HepG2 (cell line): ENCODE results near the gene CRMP1. TPM values are rescaled to one million over a fixed set of nuclear protein-coding genes. Genes with fewer than 3 reads are reported as not detected.

Experiments used
- ATAC-seq: fragments of 200-7000 bp; cut with Tn5 transposase; 3 replicates; pipeline ENCODE4 v1.9.1; 2020; ENCODE audit warnings: mild to moderate bottlenecking, moderate library complexity
- BruUV-seq: library from RNA; stranded (reverse); fragments of 400-500 nt; replicated peaks from 2 replicates; lab custom pipeline; 2021; lab: Mats Ljungman, UMichigan
- CTCF ChIA-PET: fragments of 300-600 bp; formaldehyde crosslinking; extraction: SDS; loops from one replicate; lab custom pipeline; 2021; ENCODE audit warnings: low total read pairs, inconsistent platforms, low intra/inter-chr PET ratio; lab: Yijun Ruan, JAX
- POLR2A ChIA-PET: fragments of 350-600 bp; sonication (Branson Sonifier 250); formaldehyde crosslinking; loops from one replicate; lab custom pipeline; 2020; ENCODE audit warnings: antibody characterized with exemption, inconsistent platforms; lab: Yijun Ruan, JAX
- DNase-seq: peaks from one replicate; pipeline ENCODE4 v3.0.0-alpha.2; 2015; ENCODE audit warnings: low spot score
- FAIRE-seq: peaks from 3 replicates; lab custom pipeline; 2011; peaks lifted over from hg19 to GRCh38; lab: Jason Lieb, UNC
- H2AFZ ChIP-seq: one replicate; pipeline ENCODE4 v1.6.1; 2011; ENCODE audit warnings: low read length, inconsistent platforms
- H3K27ac ChIP-seq: fragments of 300-600 bp; 3 replicates; pipeline ENCODE4 v1.8.0; 2011; ENCODE audit warnings: mixed run types, mild to moderate bottlenecking, mixed read lengths, low read length, inconsistent platforms; ENCODE audit not compliant: insufficient read depth; ENCODE audit errors: extremely low read length
- H3K27me3 ChIP-seq, 2 experiments: fragments of 200-600 bp in 1 of 2; 2 replicates in 1 of 2; 3 replicates in 1 of 2; pipeline versions ENCODE4 v1.6.0 to v1.8.0; 2011; ENCODE audit warnings: low read length in 2 of 2, mild to moderate bottlenecking in 2 of 2, moderate library complexity in 2 of 2, inconsistent platforms in 1 of 2; ENCODE audit not compliant: insufficient read depth in 2 of 2, control insufficient read depth in 1 of 2
- H3K36me3 ChIP-seq, 2 experiments: fragments of 200-600 bp in 1 of 2; replicated peaks in 1 of 2; 2 replicates in 1 of 2; 3 replicates in 1 of 2; pipeline versions ENCODE4 v1.5.1 to v1.8.0; 2011; ENCODE audit warnings: low read length in 2 of 2, inconsistent platforms in 1 of 2; ENCODE audit not compliant: insufficient read depth in 2 of 2, control insufficient read depth in 1 of 2
- H3K4me1 ChIP-seq: 2 replicates; pipeline ENCODE4 v1.5.1; 2012; ENCODE audit warnings: low read length, inconsistent platforms; ENCODE audit not compliant: insufficient read depth
- H3K4me2 ChIP-seq: 2 replicates; pipeline ENCODE4 v1.6.0; 2011; ENCODE audit warnings: low read depth, low read length, inconsistent platforms
- H3K4me3 ChIP-seq, 3 experiments: fragments of 200-600 bp in 1 of 3; sonication (generic), shearing (Covaris generic) in 1 of 3; replicated peaks in 1 of 3; 2 replicates each; pipeline ENCODE4 v1.5.1; 2011 to 2016; ENCODE audit warnings: low read length in 3 of 3, inconsistent platforms in 2 of 3, low read depth in 2 of 3, mild to moderate bottlenecking in 2 of 3, control low read depth in 1 of 3, mixed read lengths in 1 of 3; ENCODE audit not compliant: insufficient read depth in 1 of 3
- H3K79me2 ChIP-seq: one replicate; pipeline ENCODE4 v1.6.1; 2011; ENCODE audit warnings: low read length, inconsistent platforms; ENCODE audit not compliant: insufficient read depth
- H3K9ac ChIP-seq: 2 replicates; pipeline ENCODE4 v1.6.0; 2011; ENCODE audit warnings: mild to moderate bottlenecking, low read depth, low read length, inconsistent platforms; ENCODE audit not compliant: insufficient read depth
- H3K9me3 ChIP-seq: 2 replicates; pipeline ENCODE4 v1.5.1; 2012; ENCODE audit warnings: mild to moderate bottlenecking, low read length
- H4K20me1 ChIP-seq: 2 replicates; pipeline ENCODE4 v1.6.0; 2011; ENCODE audit warnings: inconsistent platforms, mild to moderate bottlenecking, low read length, moderate library complexity; ENCODE audit not compliant: insufficient read depth
- ATRX ChIP-seq: sonication (generic); formaldehyde crosslinking; IDR thresholded peaks from 2 replicates; pipeline ENCODE4 v1.4.0; 2020; ENCODE audit warnings: missing genetic modification reagents, borderline replicate concordance
- FIP1L1 ChIP-seq: fragments of 200-400 bp; formaldehyde crosslinking; IDR thresholded peaks from 2 replicates; pipeline ENCODE4 v1.6.1; 2018; ENCODE audit warnings: low read depth, mild to moderate bottlenecking, low read length, moderate library complexity, borderline replicate concordance; ENCODE audit not compliant: insufficient read depth
- GRHL1 ChIP-seq: sonication (generic); formaldehyde crosslinking; conservative IDR thresholded peaks from 2 replicates; pipeline ENCODE4 v1.8.0; 2022; ENCODE audit warnings: missing genetic modification reagents
- MIXL1 ChIP-seq: IDR thresholded peaks from 2 replicates; pipeline ENCODE4 v1.6.1; 2016
- SAP130 ChIP-seq: IDR thresholded peaks from 2 replicates; pipeline ENCODE4 v1.6.1; 2016; ENCODE audit warnings: low read depth
- ZNF205 ChIP-seq: IDR thresholded peaks from 2 replicates; pipeline ENCODE4 v1.6.1; 2018; ENCODE audit warnings: missing biosample characterization, missing genetic modification reagents
- ZNF484 ChIP-seq: sonication (generic); formaldehyde crosslinking; IDR thresholded peaks from 2 replicates; pipeline ENCODE4 v1.5.1; 2020; ENCODE audit warnings: mild to moderate bottlenecking, low read depth, missing genetic modification reagents, borderline replicate concordance
- ZSCAN25 ChIP-seq: sonication (generic); formaldehyde crosslinking; IDR thresholded peaks from 2 replicates; pipeline ENCODE4 v1.8.0; 2022; ENCODE audit warnings: mild to moderate bottlenecking, missing genetic modification reagents
- WGBS: methylation state at CpG from one replicate; pipeline ENCODE4 v1.1.6; 2017; ENCODE audit warnings: low lambda C conversion rate; 5-methylcytosine and 5-hydroxymethylcytosine counted together
- in situ Hi-C: cut with HindIII; loops from 2 replicates; pipeline ENCODE4 v1.10.0; 2017; ENCODE audit warnings: low pct_unique_long_range_greater_than_20kb; ENCODE audit not compliant: extremely low pct_ligation_motif_present
- intact Hi-C: fragments of 100-400 bp; cut with micrococcal nuclease; formaldehyde crosslinking; loops from one replicate; pipeline ENCODE4 v1.10.0; 2022; ENCODE audit not compliant: unreplicated experiment
- polyA plus RNA-seq, 8 experiments: library from polyadenylated mRNA; depleted of rRNA in 3 of 8; stranded (reverse) in 7 of 8; unstranded in 1 of 8; fragments of >200 nt; fragmentation: Illumina TruSeq in 4 of 8; extraction: Trizol in 4 of 8; gene quantifications; 2 replicates each; pipeline versions ENCODE4 v1.2.1 to v1.2.3, GENCODE V29; 2011 to 2016; ENCODE audit warnings: low read depth in 4 of 8, missing spikeins in 1 of 8, mixed read lengths in 1 of 8; ENCODE audit not compliant: insufficient read depth in 1 of 8
- total RNA-seq, 5 experiments: library from RNA; depleted of rRNA; stranded (reverse); fragments of >200 nt; fragmentation: Illumina TruSeq; extraction: Trizol; gene quantifications; 2 replicates each; pipeline ENCODE4 v1.2.3, GENCODE V29; 2016; ENCODE audit warnings: low read depth in 1 of 5

CRMP1 gene
- total and polyA plus RNA-seq, 2 of the 13 experiments (the other 11 are each of a cell fraction or from before 2014, with no cell fraction given) = not detected

GRCh38 chr4:5865896-5866599, 26.8 kb downstream of the CRMP1 start:
- 10% methylated on average over 8 of the region's 12 CpGs for WGBS
- Histone ChIP-seq H4K20me1 (no peaks in the 10 kb centered on the region), H3K27ac (no peak overlapping the region), H3K4me1 (no peaks in the 10 kb centered on the region), H3K79me2 (no peaks in the 10 kb centered on the region), H2AFZ (no peak overlapping the region), H3K4me2 (no peak overlapping the region), H3K9ac (no peak overlapping the region), H3K36me3 (no peaks in the 10 kb centered on the region), H3K9me3 (no peaks in the 10 kb centered on the region), H3K4me3 (no peak overlapping the region), H3K27me3 (peaks cover 1 to 22% of the 10 kb centered on the region in 2 experiments; a peak in 3 of 5 replicates)
- no peak for FAIRE-seq
- ChIA-PET POLR2A (no interaction called here), CTCF (no interaction called here)
- DNase-seq = no peak
- no TSS peak for BruUV-seq
- no peak for TF ChIP-seq ATRX (CRISPR knock-in tag)
- TF ChIP-seq ZNF205 (CRISPR knock-in tag) = no peak
- TF ChIP-seq GRHL1 (CRISPR knock-in tag) = no peak
- no peak for TF ChIP-seq ZNF484 (CRISPR knock-in tag)
- TF ChIP-seq SAP130 (CRISPR knock-in tag) = no peak
- TF ChIP-seq ZSCAN25 (CRISPR knock-in tag) = no peak
- no peak for TF ChIP-seq FIP1L1
- TF ChIP-seq MIXL1 (CRISPR knock-in tag) = no peak
- no peak for ATAC-seq
- in situ Hi-C loops = no loop called here
- intact Hi-C loops = no loop called here
